Measurements from ENCODE around the gene C1orf52. TPM values are rescaled to one million over a fixed set of nuclear protein-coding genes. Genes with fewer than 3 reads are reported as not detected.

C1orf52 gene
- polyA plus RNA-seq, 3 donors, result 18.5 to 29.1 (median 19.7) TPM

DNA sequence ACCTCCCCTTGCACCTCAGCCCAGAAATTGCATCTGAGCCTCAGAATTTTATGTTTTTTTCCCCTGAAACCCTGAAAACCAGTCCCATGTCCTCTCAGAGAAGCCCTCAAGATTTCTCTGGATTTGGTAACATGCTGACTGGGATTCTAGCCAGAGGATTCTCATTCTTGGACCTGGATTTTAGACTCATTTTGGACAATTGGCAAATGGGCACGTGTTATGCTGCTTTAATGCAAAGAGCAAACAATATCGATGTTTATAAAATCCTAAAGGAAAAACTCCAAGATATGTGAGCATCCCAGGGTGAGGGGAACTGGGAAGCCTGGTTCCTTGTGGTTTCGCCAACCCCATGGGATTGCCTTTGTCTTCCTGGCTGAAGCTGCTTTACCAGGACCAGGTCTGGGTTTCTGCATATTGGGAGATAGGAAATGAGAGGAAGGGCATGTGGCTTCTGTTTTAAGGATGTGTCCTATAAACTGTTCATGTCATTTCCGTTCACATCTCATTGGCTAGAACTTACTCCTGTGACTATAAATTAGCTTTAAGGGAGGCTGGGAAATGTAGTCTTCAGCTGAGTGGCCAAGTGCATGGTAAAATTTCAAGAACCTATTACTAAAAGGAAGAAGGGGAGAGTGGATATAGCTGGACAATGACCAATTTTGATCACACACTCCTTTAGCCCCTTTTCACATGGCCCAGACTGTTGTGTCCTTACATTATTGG lies 44.1 kb upstream of the C1orf52 start:
- Histone ChIP-seq H3K9me3 (replicated peaks in 1 of 2; ENCODE audit: control insufficient read depth in 1 of 2, insufficient read depth in 1 of 2, low read length in 2 of 2) (no peaks in the 10 kb centered on the region), H3K4me3 (replicated peaks in 1 of 3; ENCODE audit: low read depth in 2 of 3, low read length in 3 of 3) (no peak overlapping the region), H2AFZ (ENCODE audit: insufficient read depth, low read depth, low read length, poor library complexity, severe bottlenecking) (no peak overlapping the region), H3K27ac (ENCODE audit: low read depth in 1 of 2, low read length in 2 of 2) (no peak overlapping the region), H3K4me1 (ENCODE audit: control insufficient read depth in 1 of 2, insufficient read depth in 2 of 2, low read length in 2 of 2) (no peaks in the 10 kb centered on the region), H3K36me3 (replicated peaks in 1 of 2; ENCODE audit: control insufficient read depth in 1 of 2, insufficient read depth in 2 of 2, low read length in 2 of 2) (no peaks in the 10 kb centered on the region), H4K20me1 (ENCODE audit: insufficient read depth, low read length) (no peaks in the 10 kb centered on the region), H3K27me3 (ENCODE audit: control insufficient read depth in 2 of 2, insufficient read depth in 2 of 2, low read length in 2 of 2) (peaks cover 2 to 9% of the 10 kb centered on the region in 2 donors), H3K4me2 (replicated peaks; ENCODE audit: extremely low read depth, low read length, poor library complexity, severe bottlenecking) (no peak overlapping the region), H3K9ac (ENCODE audit: insufficient read depth, low read length, poor library complexity, severe bottlenecking) (no peak overlapping the region), H3K79me2 (ENCODE audit: insufficient read depth, low read length) (no peaks in the 10 kb centered on the region)
- no peak for DNase-seq
- Mint-ChIP-seq H3K4me1 (peaks cover 3% of the 10 kb centered on the region), H3K36me3 (no peaks in the 10 kb centered on the region), H3K27ac (no peak overlapping the region), H3K9me3 (no peaks in the 10 kb centered on the region), H3K4me3 (no peak overlapping the region), H3K27me3 (ENCODE audit: low read depth in 3 of 3) (peaks cover 5 to 10% (median 6%) of the 10 kb centered on the region in 3 donors)
- WGBS (ENCODE audit: insufficient coverage), result 100% methylated on average over 3 of the region's 4 CpGs
- TF ChIP-seq, protein P1, sequence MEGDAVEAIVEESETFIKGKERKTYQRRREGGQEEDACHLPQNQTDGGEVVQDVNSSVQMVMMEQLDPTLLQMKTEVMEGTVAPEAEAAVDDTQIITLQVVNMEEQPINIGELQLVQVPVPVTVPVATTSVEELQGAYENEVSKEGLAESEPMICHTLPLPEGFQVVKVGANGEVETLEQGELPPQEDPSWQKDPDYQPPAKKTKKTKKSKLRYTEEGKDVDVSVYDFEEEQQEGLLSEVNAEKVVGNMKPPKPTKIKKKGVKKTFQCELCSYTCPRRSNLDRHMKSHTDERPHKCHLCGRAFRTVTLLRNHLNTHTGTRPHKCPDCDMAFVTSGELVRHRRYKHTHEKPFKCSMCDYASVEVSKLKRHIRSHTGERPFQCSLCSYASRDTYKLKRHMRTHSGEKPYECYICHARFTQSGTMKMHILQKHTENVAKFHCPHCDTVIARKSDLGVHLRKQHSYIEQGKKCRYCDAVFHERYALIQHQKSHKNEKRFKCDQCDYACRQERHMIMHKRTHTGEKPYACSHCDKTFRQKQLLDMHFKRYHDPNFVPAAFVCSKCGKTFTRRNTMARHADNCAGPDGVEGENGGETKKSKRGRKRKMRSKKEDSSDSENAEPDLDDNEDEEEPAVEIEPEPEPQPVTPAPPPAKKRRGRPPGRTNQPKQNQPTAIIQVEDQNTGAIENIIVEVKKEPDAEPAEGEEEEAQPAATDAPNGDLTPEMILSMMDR (IDR thresholded peaks at IDR 0.05), result no peak
- intact Hi-C loops (cut with micrococcal nuclease), result no loop called here

DNA sequence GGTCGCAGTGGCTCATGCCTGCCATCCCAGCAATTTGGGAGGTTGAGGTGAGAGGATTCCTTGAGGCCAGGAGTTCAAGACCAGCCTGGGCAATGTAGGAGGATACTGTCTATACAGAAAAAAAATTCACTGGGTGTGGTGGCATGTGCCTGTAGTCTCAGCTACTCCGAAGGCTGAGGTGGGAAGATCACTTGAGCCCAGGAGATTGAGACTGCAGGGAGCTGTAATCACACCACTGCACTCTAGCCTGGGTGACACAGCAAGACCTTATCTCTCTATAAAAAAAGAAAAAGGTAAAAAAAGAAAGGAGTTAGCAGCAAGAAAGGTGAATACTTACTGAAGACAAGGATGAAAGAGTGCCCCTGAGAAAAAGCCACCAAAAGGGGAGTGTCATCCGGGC lies 40.7 kb upstream of the C1orf52 start:
- Mint-ChIP-seq H3K4me1 (no peaks in the 10 kb centered on the region), H3K4me3 (no peak overlapping the region), H3K9me3 (no peaks in the 10 kb centered on the region), H3K36me3 (no peaks in the 10 kb centered on the region), H3K27ac (no peak overlapping the region), H3K27me3 (ENCODE audit: low read depth in 3 of 3) (peaks cover 0 to 5% (median 2%) of the 10 kb centered on the region in 3 donors)
- no peaks in the 10 kb centered on the region for H3K4me1 ChIP-seq (ENCODE audit: control insufficient read depth in 1 of 2, insufficient read depth in 2 of 2, low read length in 2 of 2)
- WGBS (ENCODE audit: insufficient coverage), result 84% methylated on average over 2 of the region's 3 CpGs
- no peaks in the 10 kb centered on the region for H3K36me3 ChIP-seq (replicated peaks in 1 of 2; ENCODE audit: control insufficient read depth in 1 of 2, insufficient read depth in 2 of 2, low read length in 2 of 2)
- no peaks in the 10 kb centered on the region for H3K9me3 ChIP-seq (replicated peaks in 1 of 2; ENCODE audit: control insufficient read depth in 1 of 2, insufficient read depth in 1 of 2, low read length in 2 of 2)
- H2AFZ ChIP-seq (ENCODE audit: insufficient read depth, low read depth, low read length, poor library complexity, severe bottlenecking), result no peak overlapping the region
- H3K4me2 ChIP-seq (replicated peaks; ENCODE audit: extremely low read depth, low read length, poor library complexity, severe bottlenecking), result no peak overlapping the region
- no peak overlapping the region for H3K9ac ChIP-seq (ENCODE audit: insufficient read depth, low read length, poor library complexity, severe bottlenecking)
- H3K27ac ChIP-seq (ENCODE audit: low read depth in 1 of 2, low read length in 2 of 2), result no peak overlapping the region
- no peaks in the 10 kb centered on the region for H4K20me1 ChIP-seq (ENCODE audit: insufficient read depth, low read length)
- intact Hi-C loops (cut with micrococcal nuclease), result no loop called here
- H3K79me2 ChIP-seq (ENCODE audit: insufficient read depth, low read length), result no peaks in the 10 kb centered on the region
- TF ChIP-seq, protein P1 (IDR thresholded peaks at IDR 0.05), result no peak
- H3K4me3 ChIP-seq (replicated peaks in 1 of 3; ENCODE audit: low read depth in 2 of 3, low read length in 3 of 3), result no peak overlapping the region
- H3K27me3 ChIP-seq (ENCODE audit: control insufficient read depth in 2 of 2, insufficient read depth in 2 of 2, low read length in 2 of 2), result no peaks in the 10 kb centered on the region
- DNase-seq, result no peak

Data from CD14-positive monocyte (primary cell).